ENCODE data around the gene FHIP1A. TPM values are rescaled to one million over a fixed set of nuclear protein-coding genes. Genes with fewer than 3 reads are reported as not detected.

FHIP1A gene
- total RNA-seq, result 5.6 and 15.5 TPM in 2 replicates
- 0.98 and 3.4 TPM in 2 replicates for polyA plus RNA-seq

DNA sequence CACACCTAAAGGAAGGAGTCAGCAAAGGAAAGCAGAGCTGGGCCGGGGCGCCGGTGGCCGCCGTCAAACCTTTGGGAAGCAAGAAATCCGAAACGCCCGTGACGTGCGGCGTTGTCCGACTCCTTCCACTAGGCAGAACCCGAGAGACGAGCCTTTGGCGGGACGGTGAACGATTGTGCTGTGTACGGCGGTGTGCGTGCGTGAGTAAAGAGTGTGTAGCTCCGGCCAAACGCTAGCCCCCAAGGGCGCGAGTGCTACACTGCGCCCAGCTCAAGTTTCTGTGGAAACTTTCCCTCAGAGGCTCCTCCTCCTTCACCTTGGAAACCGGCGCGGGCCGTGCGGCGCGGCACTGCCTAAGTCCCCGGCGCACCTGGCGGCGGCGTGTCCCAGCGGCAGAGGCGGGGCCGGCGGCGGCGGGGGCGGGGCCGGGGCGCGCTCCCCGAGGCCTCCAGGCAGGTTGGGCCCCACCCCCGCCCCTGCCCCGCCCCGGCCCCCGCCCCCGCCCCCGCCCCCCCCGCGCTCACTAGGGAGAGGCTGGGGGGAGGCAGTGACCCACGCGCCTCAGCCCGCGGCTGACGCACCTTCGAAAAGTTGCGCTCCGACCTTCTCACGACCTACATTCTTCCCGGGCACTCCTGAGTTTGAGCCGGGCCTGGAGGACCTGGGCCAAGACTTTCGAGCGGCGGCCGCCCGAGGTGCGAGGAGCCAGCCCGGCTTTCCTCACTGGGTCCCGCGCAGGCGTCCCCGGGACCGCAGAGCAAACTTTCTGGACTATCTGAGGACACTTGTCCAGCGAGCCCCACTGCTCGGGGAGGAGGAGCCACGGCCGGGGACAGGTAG is at the start of gene FHIP1A:
TSS of gene FHIP1A (plus strand) at position 547 of the 840 bp plus-strand sequence. CDS start 157,084 bp downstream, outside the sequence.
- peak; percentile 51 to 96 for DNase-seq (ENCODE audit: low read depth in 1 of 2, low spot score in 1 of 2)
- TF ChIP-seq, protein P1, sequence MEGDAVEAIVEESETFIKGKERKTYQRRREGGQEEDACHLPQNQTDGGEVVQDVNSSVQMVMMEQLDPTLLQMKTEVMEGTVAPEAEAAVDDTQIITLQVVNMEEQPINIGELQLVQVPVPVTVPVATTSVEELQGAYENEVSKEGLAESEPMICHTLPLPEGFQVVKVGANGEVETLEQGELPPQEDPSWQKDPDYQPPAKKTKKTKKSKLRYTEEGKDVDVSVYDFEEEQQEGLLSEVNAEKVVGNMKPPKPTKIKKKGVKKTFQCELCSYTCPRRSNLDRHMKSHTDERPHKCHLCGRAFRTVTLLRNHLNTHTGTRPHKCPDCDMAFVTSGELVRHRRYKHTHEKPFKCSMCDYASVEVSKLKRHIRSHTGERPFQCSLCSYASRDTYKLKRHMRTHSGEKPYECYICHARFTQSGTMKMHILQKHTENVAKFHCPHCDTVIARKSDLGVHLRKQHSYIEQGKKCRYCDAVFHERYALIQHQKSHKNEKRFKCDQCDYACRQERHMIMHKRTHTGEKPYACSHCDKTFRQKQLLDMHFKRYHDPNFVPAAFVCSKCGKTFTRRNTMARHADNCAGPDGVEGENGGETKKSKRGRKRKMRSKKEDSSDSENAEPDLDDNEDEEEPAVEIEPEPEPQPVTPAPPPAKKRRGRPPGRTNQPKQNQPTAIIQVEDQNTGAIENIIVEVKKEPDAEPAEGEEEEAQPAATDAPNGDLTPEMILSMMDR (IDR thresholded peaks at IDR 0.05; ENCODE audit: low read depth, low read length), result no peak
- Histone ChIP-seq H3K4me3 (peak within 1 kb of the TSS; percentile 62), H3K27me3 (no peaks in the 10 kb centered on the region), H3K27ac (peak within 1 kb of the TSS; percentile 85), H3K4me1 (ENCODE audit: low read depth) (peaks cover 5% of the 10 kb centered on the region), H3K36me3 (no peaks in the 10 kb centered on the region), H3K9me3 (ENCODE audit: low read depth) (no peaks in the 10 kb centered on the region)

DNA sequence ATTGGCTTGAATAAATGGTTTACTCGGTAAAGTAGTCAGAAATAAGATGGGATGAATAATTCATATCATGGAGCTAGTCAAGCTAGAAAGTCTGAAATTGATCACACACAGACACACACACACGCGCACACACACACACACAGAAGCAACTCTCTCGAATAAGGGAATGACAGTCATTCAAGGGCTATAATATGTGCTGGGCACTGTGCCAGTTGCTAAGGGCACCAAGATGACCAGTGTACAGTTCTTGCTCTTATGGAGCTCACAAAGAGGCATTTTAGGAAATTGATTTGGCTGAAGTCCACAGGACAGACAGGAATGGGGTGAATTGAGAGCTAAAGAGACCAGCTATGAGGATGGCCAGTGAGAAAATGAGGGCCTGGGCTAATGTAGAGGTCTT is 49.4 kb upstream of the FHIP1A start:
- no peak overlapping the region for H3K27ac ChIP-seq
- H3K9me3 ChIP-seq (ENCODE audit: low read depth), result no peaks in the 10 kb centered on the region
- no peaks in the 10 kb centered on the region for H3K27me3 ChIP-seq
- DNase-seq (ENCODE audit: low read depth in 1 of 2, low spot score in 1 of 2), result no peak
- no peaks in the 10 kb centered on the region for H3K4me1 ChIP-seq (ENCODE audit: low read depth)
- H3K4me3 ChIP-seq, result no peak overlapping the region
- TF ChIP-seq, protein P1 (IDR thresholded peaks at IDR 0.05; ENCODE audit: low read depth, low read length), result no peak
- H3K36me3 ChIP-seq, result no peaks in the 10 kb centered on the region

DNA sequence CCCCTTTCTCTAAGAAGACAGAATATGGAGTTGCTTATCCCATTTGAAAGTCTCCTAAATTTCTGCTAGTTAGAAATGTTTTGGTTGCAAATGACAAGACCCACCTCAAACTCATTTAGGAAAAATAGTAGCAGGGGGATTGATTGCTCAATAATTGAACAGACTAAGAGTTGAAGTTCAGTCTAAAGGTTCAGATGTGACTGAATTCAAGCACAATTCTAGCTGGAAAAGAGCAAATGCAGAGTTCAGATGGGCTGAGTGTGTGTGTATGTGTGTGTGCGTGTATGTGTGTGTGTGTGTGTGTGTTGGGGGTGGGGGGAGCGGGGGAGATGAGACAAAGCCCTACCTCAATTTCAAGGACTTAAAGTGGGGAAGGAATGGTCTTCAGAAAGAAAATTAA is 47.9 kb upstream of the FHIP1A start:
- TF ChIP-seq, protein P1 (IDR thresholded peaks at IDR 0.05; ENCODE audit: low read depth, low read length), result no peak
- no peak for DNase-seq (ENCODE audit: low read depth in 1 of 2, low spot score in 1 of 2)
- no peak overlapping the region for H3K27ac ChIP-seq

DNA sequence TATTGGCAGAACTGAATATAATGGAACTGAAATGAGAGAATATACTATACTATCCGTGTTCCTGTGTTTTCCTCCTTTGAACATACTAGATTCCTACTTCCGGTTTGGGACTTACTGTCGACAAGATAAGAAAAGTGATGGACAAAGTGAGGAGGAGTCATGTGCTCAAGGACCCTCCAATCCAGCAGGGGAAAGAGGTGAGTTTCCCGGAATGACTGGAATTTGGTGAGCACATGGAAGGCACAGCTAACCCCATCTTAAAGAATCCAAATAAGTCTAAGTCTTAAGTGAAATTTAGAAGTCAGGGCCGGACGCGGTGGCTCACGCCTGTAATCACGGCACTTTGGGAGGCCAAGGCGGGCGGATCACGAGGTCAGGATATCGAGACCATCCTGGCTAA is 47.0 kb upstream of the FHIP1A start:
- Histone ChIP-seq H3K27me3 (no peaks in the 10 kb centered on the region), H3K9me3 (ENCODE audit: low read depth) (no peaks in the 10 kb centered on the region), H3K27ac (no peak overlapping the region), H3K36me3 (no peaks in the 10 kb centered on the region), H3K4me3 (no peak overlapping the region), H3K4me1 (ENCODE audit: low read depth) (no peaks in the 10 kb centered on the region)
- peak in 1 of 2 donors; percentile 2 for DNase-seq (ENCODE audit: low read depth in 1 of 2, low spot score in 1 of 2)
- TF ChIP-seq, protein P1 (IDR thresholded peaks at IDR 0.05; ENCODE audit: low read depth, low read length), result no peak

More for the DNA sequence above, 47.9 kb upstream of the FHIP1A start:
- H3K9me3 ChIP-seq (ENCODE audit: low read depth), result no peaks in the 10 kb centered on the region
- H3K4me1 ChIP-seq (ENCODE audit: low read depth), result no peaks in the 10 kb centered on the region
- no peaks in the 10 kb centered on the region for H3K36me3 ChIP-seq
- no peaks in the 10 kb centered on the region for H3K27me3 ChIP-seq
- H3K4me3 ChIP-seq, result no peak overlapping the region

DNA sequence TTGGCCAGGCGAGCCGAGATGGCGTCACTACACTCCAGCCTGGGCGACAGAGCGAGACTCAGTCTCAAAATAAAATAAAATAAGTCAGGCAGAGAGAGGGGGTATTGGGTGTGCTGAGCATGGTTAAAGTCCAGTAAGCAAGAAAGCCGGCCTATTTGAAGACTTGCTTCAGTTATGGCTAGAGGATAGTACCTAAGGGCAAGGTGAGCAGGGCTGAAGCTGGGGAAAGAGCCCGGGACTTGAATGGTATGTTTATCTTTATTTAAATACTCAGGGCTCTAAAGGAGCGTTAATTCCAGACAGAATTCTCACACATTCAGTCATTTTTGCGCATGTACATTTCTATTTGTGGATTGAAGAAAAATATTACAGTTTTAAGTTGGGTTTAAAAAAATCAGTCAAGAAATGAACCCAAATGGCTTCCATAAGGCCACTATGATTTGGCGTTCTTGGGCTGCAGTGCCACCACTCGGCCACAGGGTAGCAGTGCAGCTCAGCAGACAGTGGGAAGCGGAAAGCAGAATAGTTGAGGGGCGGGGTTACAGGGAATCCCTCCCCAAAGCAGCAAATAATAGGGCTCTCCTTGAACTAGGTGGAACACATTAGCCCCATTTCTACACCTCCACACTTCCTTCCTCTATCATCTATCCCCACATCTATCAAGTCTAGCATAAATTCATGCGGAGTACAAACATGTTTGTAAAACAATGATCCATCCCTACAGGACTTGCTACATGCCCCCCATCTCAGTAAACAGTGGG is 46.4 kb upstream of the FHIP1A start:
- Histone ChIP-seq H3K4me1 (ENCODE audit: low read depth) (no peaks in the 10 kb centered on the region), H3K9me3 (ENCODE audit: low read depth) (no peaks in the 10 kb centered on the region), H3K27ac (no peak overlapping the region), H3K27me3 (no peaks in the 10 kb centered on the region), H3K36me3 (no peaks in the 10 kb centered on the region), H3K4me3 (no peak overlapping the region)
- TF ChIP-seq, protein P1 (IDR thresholded peaks at IDR 0.05; ENCODE audit: low read depth, low read length), result peak; percentile 99
- DNase-seq (ENCODE audit: low read depth in 1 of 2, low spot score in 1 of 2), result peak; percentile 87 to 91
